Testis (tissue), 3 donors: ENCODE results near the gene THSD7A. TPM values are rescaled to one million over a fixed set of nuclear protein-coding genes. Genes with fewer than 3 reads are reported as not detected.

ENCODE experiments used
- DNase-seq: peaks from one replicate; pipeline ENCODE4 v3.0.0-alpha.2; 2019
- H3K27ac ChIP-seq, 2 donors: fragments of 200-600 bp; sonication (generic); one replicate each; pipeline ENCODE4 v1.5.1; 2019
- H3K27me3 ChIP-seq: fragments of 200-600 bp; sonication (generic); one replicate; pipeline ENCODE4 v1.5.1; 2019
- H3K36me3 ChIP-seq: fragments of 200-600 bp; sonication (generic); one replicate; pipeline ENCODE4 v1.5.1; 2017; ENCODE audit warnings: low read depth; ENCODE audit errors: missing control alignments
- H3K4me1 ChIP-seq: fragments of 200-600 bp; sonication (generic); one replicate; pipeline ENCODE4 v1.5.1; 2019
- H3K4me3 ChIP-seq, 2 donors: fragments of 200-600 bp; sonication (generic); one replicate each; pipeline ENCODE4 v1.5.1; 2017 to 2019
- H3K9me3 ChIP-seq: fragments of 200-600 bp; sonication (generic); one replicate; pipeline ENCODE4 v1.5.1; 2017
- POLR2A ChIP-seq: fragments of 450-650 bp; IDR thresholded peaks from one replicate; pipeline ENCODE4 v1.6.1; 2017; ENCODE audit warnings: antibody characterized with exemption, mild to moderate bottlenecking, moderate library complexity
- WGBS, 2 donors: methylation state at CpG; one replicate each; pipeline ENCODE4 v1.1.5; 2018; 5-methylcytosine and 5-hydroxymethylcytosine counted together
- intact Hi-C: fragments of 100-400 bp; cut with DNase I; formaldehyde crosslinking; loops from one replicate; pipeline ENCODE4 v1.15.1; 2023; ENCODE audit warnings: low total_unique reads
- polyA plus RNA-seq: library from polyadenylated mRNA; stranded (reverse); fragments of 350-450 nt; fragmentation: Illumina TruSeq; extraction: RNeasy Lipid Tissue Mini Kit (QIAGEN cat#74804); gene quantifications from one replicate; pipeline ENCODE4 v1.2.3, GENCODE V29; 2014; ENCODE audit warnings: low read depth, low replicate concordance; ENCODE audit not compliant: insufficient read depth
- total RNA-seq, 2 donors: library from RNA; depleted of rRNA; stranded (reverse); fragments of >200 nt; gene quantifications; one replicate each; pipeline ENCODE4 v1.2.3, GENCODE V29; 2016
- TF ChIP-seq, protein P1 (sequence below), 3 experiments: fragments of 450-650 bp in 2 of 3; fragments of 200-600 bp in 1 of 3; sonication (generic) in 1 of 3; IDR thresholded peaks; one replicate each; pipeline ENCODE4 v1.5.1; 2016 to 2019; ENCODE audit warnings: antibody characterized with exemption in 3 of 3, mild to moderate bottlenecking in 2 of 3, moderate library complexity in 1 of 3

Gene THSD7A
- total and polyA plus RNA-seq, 3 donors from 2014 or later: 1.6 to 7.0 (median 6.8) TPM

- no peaks in the 10 kb centered on the region for H3K4me1 ChIP-seq
- no peak for TF ChIP-seq POLR2A
- TF ChIP-seq, protein P1, sequence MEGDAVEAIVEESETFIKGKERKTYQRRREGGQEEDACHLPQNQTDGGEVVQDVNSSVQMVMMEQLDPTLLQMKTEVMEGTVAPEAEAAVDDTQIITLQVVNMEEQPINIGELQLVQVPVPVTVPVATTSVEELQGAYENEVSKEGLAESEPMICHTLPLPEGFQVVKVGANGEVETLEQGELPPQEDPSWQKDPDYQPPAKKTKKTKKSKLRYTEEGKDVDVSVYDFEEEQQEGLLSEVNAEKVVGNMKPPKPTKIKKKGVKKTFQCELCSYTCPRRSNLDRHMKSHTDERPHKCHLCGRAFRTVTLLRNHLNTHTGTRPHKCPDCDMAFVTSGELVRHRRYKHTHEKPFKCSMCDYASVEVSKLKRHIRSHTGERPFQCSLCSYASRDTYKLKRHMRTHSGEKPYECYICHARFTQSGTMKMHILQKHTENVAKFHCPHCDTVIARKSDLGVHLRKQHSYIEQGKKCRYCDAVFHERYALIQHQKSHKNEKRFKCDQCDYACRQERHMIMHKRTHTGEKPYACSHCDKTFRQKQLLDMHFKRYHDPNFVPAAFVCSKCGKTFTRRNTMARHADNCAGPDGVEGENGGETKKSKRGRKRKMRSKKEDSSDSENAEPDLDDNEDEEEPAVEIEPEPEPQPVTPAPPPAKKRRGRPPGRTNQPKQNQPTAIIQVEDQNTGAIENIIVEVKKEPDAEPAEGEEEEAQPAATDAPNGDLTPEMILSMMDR (IDR thresholded peaks at IDR 0.05): no peak
- no peaks in the 10 kb centered on the region for H3K9me3 ChIP-seq
- intact Hi-C loops: no loop called here
- H3K27me3 ChIP-seq: no peaks in the 10 kb centered on the region
- no peaks in the 10 kb centered on the region for H3K36me3 ChIP-seq
- no peak overlapping the region for H3K27ac ChIP-seq
- H3K4me3 ChIP-seq: no peak overlapping the region
- no peak for DNase-seq
Observed at GRCh38 chr7:11489280-11489679, 342.7 kb downstream of the THSD7A start.

DNA sequence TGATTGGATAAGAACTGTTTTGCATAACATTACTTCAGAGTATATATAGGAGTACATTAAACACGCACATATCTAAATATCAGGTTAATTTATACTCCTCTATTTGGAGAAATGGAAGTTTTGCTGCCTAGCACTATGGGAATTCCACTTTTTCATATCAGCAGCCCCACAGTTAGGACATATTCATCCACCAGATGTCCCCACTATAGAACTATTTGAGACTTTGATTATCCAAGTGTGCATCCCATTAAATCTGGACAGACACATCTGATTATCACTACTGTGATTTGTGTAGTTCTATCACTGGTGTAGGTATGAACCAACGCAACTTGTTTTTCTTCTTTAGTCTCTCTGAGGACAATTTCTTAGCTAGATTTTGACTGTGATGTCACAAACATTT, 345.7 kb downstream of the THSD7A start:
- Histone ChIP-seq H3K36me3 (no peaks in the 10 kb centered on the region), H3K4me3 (no peak overlapping the region), H3K27me3 (no peaks in the 10 kb centered on the region), H3K4me1 (no peaks in the 10 kb centered on the region), H3K27ac (no peak overlapping the region), H3K9me3 (no peaks in the 10 kb centered on the region)
- 66 to 98% methylated on average over 2 of the region's 2 CpGs for WGBS, 2 donors
- TF ChIP-seq, protein P1 (IDR thresholded peaks at IDR 0.05): no peak
- TF ChIP-seq POLR2A: no peak
- intact Hi-C loops: no loop called here
- no peak for DNase-seq

- no peak for DNase-seq
- H3K27ac ChIP-seq: no peak overlapping the region
Observed at GRCh38 chr7:11485636-11486035, 346.4 kb downstream of the THSD7A start.

DNA sequence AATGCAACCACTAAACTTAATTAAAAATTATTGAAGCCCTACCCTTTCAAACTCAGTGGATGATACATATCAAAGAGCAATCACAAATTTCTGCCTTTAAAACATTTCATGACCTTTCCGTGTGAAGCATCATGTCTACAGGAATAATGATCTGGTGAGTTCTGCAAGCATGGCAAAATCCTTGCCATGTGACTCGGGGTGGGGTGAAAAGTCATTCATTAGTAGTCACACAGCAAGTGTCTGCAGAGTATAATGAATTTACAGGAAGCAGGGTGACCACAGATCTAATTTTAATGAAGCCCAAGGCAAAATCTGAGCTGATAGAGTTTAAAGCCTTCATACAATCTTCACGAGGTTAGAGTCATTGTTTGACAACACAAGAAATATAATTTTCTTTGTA, 351.9 kb downstream of the THSD7A start:
- no peak for DNase-seq
- H3K4me3 ChIP-seq: no peak overlapping the region
- H3K4me1 ChIP-seq: no peaks in the 10 kb centered on the region
- 85 to 87% methylated on average over 3 of the region's 3 CpGs for WGBS, 2 donors
- H3K27me3 ChIP-seq: no peaks in the 10 kb centered on the region
- no peaks in the 10 kb centered on the region for H3K36me3 ChIP-seq
- TF ChIP-seq POLR2A: no peak
- TF ChIP-seq, protein P1 (IDR thresholded peaks at IDR 0.05): no peak
- H3K27ac ChIP-seq: no peak overlapping the region
- no peaks in the 10 kb centered on the region for H3K9me3 ChIP-seq
- intact Hi-C loops: no loop called here

More at GRCh38 chr7:11485636-11486035, 346.4 kb downstream of the THSD7A start:
- no peak for TF ChIP-seq POLR2A
- TF ChIP-seq, protein P1 (IDR thresholded peaks at IDR 0.05): no peak
- H3K4me1 ChIP-seq: no peaks in the 10 kb centered on the region
- H3K27me3 ChIP-seq: no peaks in the 10 kb centered on the region
- no peak overlapping the region for H3K4me3 ChIP-seq
- intact Hi-C loops: no loop called here
- no peaks in the 10 kb centered on the region for H3K36me3 ChIP-seq
- no peaks in the 10 kb centered on the region for H3K9me3 ChIP-seq

- no peaks in the 10 kb centered on the region for H3K36me3 ChIP-seq
- no peak overlapping the region for H3K27ac ChIP-seq
- no peaks in the 10 kb centered on the region for H3K27me3 ChIP-seq
- H3K4me3 ChIP-seq: no peak overlapping the region
- H3K4me1 ChIP-seq: no peaks in the 10 kb centered on the region
- TF ChIP-seq, protein P1 (IDR thresholded peaks at IDR 0.05): no peak
- TF ChIP-seq POLR2A: no peak
- no peak for DNase-seq
- H3K9me3 ChIP-seq: no peaks in the 10 kb centered on the region
- 86 to 92% methylated on average over 3 of the region's 3 CpGs for WGBS, 2 donors
- intact Hi-C loops: no loop called here
Observed at GRCh38 chr7:11478882-11479281, 353.1 kb downstream of the THSD7A start.
